Stimulated activated CD4-positive, alpha-beta T cell treated with anti-CD3 and anti-CD28 coated beads, TNF-alpha, amount 100 ng/mL, for 4 hours (primary cell): Measurements from ENCODE around the gene PDE3B.
"Not testable (repeated sequence)": the region's sequence is repeated elsewhere in the genome, so short reads cannot be mapped to it uniquely, and the experiment has no call there.

Experiments
- DNase-seq, 3 experiments: peaks; one replicate each; pipeline ENCODE4 v3.0.0-alpha.2; 2020; ENCODE audit warnings: low read depth in 3 of 3

Gene PDE3B

GRCh38 chr11:14676068-14676467, 32.5 kb downstream of the PDE3B start:
- no peak for DNase-seq

GRCh38 chr11:14677146-14677545, 33.5 kb downstream of the PDE3B start:
- DNase-seq = no peak

GRCh38 chr11:14678350-14678749, 34.7 kb downstream of the PDE3B start:
- DNase-seq = no peak

DNA sequence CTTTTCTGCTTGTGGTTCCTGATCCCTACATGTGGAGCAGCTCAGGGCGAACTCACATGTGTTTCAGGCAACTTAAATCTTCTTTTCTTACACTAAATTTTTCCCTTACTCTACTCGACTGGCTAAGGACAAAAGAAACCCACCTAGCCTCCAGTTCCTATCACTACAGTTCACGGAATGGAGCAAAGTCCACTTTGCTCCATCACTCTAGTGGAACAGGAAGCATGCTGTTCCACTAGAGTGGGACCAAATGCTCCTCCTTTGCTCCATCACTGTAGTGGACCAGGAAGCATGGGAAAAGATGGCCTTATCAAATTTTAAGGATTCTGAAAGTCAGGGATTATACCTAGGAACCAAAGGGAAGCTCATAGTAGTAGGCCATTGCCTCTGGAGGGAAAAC, 36.1 kb downstream of the PDE3B start:
- DNase-seq = no peak

DNA sequence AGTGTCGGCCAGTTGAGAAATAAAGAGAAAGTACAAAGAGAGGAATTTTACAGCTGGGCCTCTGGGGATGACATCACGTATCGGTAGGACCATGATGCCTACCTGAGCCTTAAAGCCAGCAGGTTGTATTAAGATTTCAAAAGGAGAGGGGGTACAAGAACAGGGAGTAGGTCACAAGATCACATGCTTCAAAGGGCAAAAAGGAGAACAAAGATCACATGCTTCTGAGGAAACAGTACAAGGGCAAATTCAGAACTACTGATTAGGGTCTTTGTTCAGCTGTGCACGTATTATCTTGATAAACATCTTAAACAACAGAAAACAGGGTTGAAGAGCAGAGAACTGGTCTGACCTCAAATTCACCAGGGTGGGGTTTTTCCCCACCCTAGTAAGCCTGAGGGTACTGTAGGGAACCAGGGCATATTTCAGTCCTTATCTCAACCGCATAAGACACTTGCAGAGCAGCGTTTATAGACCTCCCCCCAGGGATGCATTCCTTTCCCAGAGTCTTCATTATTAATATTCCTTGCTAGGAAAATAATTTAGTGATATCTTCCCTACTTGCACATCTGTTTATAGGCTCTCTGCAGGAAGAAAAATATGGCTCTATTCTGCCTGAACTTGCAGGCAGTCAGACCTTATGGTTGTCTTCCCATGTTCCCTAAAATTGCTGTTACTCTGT, 40.8 kb downstream of the PDE3B start:
- DNase-seq = not testable (repeated sequence)

DNA sequence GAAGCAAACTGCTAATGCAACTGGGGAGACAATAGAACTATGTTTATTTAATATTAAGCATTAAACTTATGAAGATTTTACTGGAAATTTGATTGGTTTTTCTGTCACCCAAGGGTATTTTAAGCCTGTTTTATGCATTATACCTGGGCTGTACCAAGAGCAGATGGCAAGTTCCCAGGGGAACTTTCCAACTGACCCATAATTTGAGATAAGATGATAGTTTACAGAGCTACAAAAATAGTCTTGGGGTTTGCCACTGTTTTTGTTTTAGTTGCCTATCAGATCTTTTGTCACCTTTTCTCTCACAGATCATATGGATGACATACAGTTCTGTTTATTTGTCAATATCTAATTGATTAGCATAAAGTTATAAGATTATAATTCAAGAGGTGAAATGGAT, 43.9 kb downstream of the PDE3B start:
- no peak for DNase-seq

DNA sequence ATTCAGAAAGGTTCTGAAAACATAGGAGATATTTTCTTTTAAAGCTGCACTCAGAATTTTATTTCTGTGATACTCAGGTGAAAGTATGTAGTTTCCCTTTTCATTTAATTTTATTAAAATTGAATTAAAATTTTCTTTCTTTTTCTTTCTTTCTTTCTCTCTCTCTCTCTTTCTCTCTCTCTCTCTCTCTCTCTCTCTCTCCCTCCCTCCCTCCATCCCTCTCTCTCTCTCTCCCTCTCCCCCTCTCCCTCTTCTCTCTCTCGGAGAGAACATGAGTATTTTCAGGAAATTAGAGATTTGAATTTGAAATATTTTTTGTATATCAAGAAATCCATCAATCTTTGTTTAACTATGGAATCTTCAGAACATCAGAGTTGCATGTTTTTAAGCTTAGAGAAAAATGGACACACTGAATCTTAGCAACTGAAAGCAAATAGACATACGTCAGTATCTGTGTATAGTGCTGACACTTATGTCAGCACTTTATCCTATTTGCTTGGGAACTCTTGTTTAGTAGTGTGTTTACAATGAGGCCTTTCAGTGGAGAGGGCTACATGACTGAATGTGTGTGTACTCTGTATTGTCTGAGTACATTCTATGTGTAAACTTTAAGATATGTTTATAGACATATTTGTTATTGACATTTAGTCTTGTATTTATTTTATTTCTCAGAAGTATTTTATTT, 44.5 kb downstream of the PDE3B start:
- DNase-seq = no peak

GRCh38 chr11:14695656-14696055, 52.1 kb downstream of the PDE3B start:
- not testable (repeated sequence) for DNase-seq

DNA sequence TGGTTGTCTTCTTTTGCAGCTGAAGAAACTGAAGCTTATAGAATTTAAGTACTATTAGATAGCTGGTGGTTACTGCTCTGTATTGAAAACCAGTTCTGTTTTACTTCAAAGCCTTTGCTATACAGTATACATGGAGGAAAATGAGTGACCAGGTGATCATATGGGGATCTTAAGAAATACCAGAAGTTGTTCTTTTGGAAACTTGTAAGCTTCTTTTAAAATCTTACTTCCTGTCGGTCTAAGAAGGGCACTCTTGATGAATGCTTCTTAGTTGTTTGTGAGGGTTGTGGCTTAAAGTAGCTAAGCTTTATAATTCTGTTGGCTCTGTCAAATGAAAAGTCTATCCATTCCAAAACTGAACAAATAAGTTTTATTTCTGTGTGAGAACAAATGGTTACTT, 55.2 kb downstream of the PDE3B start:
- no peak for DNase-seq

GRCh38 chr11:14700593-14700992, 57.0 kb downstream of the PDE3B start:
- no peak for DNase-seq

DNA sequence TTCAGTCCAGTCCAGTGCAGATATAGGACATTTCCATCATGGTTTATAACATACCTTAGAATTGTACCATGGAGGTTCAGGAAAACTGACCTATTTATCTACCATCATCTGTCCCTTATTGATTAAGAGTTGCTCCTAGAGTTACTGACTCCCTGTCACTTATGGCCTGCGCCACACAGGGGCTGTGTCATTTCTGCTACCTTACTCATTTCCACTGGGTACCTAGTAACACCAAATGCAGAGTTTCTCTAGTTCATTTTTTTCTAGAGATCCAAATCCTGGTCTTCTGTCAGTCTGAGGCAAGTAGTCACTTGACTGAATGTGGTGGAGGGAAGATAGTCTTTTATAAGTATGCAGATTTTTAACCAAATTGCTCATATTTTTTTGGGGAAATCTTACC, 59.2 kb downstream of the PDE3B start:
- DNase-seq = no peak

- no peak for DNase-seq
Observed at GRCh38 chr11:14703731-14704130, 60.1 kb downstream of the PDE3B start.

- no peak for DNase-seq
Observed at GRCh38 chr11:14705067-14705466, 61.5 kb downstream of the PDE3B start.

DNA sequence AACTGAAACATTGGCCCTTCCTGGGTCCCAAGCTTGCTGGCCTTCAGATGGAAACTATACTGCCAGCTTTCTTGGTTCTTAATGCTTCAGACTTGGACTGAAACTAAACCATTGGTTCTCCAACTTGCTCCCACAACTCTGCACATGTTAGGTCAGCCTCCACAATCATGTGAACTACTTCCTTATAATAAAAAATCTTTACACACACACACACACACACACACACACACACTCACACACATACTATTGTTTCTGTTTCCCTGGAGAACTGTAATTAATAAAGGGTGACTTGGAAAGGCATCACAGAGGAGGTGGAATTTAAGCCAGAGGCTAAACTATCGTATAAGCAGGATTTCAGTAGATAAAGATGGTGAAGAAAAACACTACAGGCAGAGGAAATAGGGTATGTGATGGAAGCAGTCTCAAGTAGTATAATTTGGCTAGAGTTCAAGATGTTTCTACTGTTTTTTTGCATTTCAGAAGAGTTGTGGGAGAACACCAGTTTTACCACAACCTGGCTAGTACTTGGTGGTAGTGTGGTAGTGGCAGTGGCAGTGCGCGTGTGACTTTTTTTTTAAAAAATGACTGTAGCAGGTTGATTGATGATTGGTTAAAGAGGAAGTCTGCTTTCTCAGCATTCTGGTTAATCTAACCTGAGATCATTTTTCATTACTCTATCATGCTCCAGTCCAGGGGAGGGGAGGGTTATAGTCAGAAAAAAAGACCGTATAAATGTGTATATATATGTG, 70.1 kb downstream of the PDE3B start:
- DNase-seq = no peak

DNA sequence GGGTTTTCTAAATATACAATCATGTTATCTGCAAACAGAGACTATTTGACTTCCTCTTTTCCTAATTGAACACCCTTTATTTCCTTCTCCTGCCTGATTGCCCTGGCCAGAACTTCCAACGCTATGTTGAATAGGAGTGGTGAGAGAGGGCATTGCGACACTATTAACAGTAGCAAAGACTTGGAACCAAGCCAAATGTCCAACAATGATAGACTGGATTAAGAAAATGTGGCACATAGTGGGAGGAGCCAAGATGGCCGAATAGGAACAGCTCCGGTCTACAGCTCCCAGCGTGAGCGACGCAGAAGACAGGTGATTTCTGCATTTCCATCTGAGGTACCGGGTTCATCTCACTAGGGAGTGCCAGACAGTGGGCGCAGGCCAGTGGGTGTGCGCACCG, 72.1 kb downstream of the PDE3B start:
- not testable (repeated sequence) for DNase-seq

DNA sequence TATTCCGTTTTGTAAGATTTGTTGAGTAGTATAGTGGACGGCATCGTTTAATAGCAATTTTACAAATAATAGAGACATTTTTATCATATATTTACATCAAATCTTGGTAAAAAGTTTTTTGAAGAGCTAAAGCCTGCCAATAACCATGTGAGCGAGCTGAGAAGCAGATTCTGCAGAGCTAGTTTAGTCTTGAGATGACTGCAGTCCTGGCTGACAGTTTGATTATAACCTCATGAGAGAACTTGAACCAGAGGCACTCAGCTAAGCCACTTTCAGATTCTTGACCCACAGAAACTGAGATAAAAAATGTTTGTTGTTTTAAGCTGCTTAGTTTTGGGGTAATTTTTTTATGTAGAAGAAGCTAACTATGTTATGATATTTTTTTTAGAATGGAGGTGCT, 78.9 kb downstream of the PDE3B start:
- DNase-seq = no peak

- no peak for DNase-seq
Observed at GRCh38 chr11:14725150-14725549, 81.5 kb downstream of the PDE3B start.

- no peak for DNase-seq
Observed at GRCh38 chr11:14727215-14727614, 83.6 kb downstream of the PDE3B start.

GRCh38 chr11:14727746-14728145, 84.1 kb downstream of the PDE3B start:
- DNase-seq = no peak

DNA sequence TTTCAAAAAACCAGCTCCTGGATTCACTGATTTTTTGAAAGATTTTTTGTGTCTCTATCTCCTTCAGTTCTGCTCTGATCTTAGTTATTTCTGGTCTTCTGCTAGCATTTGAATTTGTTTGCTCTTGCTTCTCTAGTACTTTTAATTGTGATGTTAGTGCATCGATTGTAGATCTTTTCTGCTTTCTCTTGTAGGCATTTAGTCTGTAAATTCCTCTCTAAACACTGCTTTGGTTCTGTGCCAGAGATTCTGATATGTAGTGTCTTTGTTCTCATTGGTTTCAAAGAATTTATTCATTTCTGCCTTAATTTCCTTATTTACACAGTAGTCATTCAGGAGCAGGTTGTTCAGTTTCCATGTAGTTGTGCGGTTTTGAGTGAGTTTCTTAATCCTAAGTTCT, 96.9 kb downstream of the PDE3B start:
- not testable (repeated sequence) for DNase-seq

- DNase-seq = no peak
Observed at GRCh38 chr11:14741195-14741594, 97.6 kb downstream of the PDE3B start.

DNA sequence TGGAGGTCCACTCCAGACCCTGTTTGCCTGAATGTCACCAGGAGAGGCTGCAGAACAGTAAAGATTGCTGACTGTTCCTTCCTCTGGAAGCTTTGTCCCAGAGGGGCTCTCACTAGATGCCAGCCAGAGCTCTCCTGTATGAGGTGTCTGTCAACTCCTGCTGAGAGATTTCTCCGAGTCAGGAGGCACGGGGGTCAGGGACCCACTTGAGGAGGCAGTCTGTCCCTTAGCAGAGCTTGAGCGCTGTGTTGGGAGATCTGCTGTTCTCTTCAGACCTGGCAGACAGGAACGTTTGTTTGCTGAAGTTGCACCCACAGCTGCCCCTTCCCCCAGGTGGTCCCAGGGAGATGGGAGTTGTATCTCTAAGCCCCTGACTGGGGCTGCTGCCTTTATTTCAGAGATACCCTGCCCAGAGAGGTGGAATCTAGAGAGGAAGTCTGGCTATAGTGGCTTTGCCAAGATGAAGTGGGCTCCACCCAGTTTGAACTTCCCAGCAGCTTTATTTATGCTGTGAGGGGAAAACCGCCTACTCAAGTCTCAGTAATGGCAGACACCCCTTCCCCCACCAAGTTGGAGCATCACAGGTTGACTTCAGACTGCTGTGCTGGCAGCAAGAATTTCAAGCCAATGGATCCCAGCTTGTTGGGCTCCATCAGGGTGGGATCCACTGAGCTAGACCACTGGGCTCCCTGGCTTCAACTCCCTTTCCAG, 99.4 kb downstream of the PDE3B start:
- DNase-seq = no peak
